ENCODE results near the gene RIPOR3. TPM values are rescaled to one million over a fixed set of nuclear protein-coding genes. Genes with fewer than 3 reads are reported as not detected.

Gene RIPOR3
- total RNA-seq, 1 donor from 2014 or later: 15.1 TPM

DNA sequence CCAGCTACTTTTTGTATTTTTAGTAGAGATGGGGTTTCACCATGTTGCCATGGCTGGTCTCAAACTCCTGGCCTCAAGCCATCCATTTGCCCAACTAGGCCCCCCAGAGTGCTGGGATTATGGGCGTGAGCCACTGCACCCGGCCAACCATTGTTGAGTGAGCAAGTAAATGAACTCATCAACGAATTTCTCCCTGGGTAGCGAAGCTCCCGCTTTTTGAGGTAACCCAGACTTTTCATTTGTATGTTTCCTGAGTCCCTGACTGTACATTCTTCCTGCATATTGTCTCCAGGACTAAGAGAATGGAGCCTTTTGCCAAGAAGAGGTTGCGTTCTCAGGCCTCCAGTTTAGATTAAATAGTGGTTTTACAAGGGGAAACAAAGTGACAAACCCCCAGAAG is 36.4 kb downstream of the RIPOR3 start:
- peak overlapping the region; percentile 21 to 26 for H3K4me3 ChIP-seq
- no peaks in the 10 kb centered on the region for H3K9me3 ChIP-seq
- no peaks in the 10 kb centered on the region for H3K27me3 ChIP-seq
- intact Hi-C loops (cut with DNase I): no loop called here
- no peak for DNase-seq (ENCODE audit: low spot score in 2 of 2)
- no peaks in the 10 kb centered on the region for H3K36me3 ChIP-seq
- H3K27ac ChIP-seq: no peak overlapping the region
- TF ChIP-seq, protein P1, sequence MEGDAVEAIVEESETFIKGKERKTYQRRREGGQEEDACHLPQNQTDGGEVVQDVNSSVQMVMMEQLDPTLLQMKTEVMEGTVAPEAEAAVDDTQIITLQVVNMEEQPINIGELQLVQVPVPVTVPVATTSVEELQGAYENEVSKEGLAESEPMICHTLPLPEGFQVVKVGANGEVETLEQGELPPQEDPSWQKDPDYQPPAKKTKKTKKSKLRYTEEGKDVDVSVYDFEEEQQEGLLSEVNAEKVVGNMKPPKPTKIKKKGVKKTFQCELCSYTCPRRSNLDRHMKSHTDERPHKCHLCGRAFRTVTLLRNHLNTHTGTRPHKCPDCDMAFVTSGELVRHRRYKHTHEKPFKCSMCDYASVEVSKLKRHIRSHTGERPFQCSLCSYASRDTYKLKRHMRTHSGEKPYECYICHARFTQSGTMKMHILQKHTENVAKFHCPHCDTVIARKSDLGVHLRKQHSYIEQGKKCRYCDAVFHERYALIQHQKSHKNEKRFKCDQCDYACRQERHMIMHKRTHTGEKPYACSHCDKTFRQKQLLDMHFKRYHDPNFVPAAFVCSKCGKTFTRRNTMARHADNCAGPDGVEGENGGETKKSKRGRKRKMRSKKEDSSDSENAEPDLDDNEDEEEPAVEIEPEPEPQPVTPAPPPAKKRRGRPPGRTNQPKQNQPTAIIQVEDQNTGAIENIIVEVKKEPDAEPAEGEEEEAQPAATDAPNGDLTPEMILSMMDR (IDR thresholded peaks at IDR 0.05): no peak
- peaks cover 0 to 26% of the 10 kb centered on the region in 2 donors for H3K4me1 ChIP-seq

DNA sequence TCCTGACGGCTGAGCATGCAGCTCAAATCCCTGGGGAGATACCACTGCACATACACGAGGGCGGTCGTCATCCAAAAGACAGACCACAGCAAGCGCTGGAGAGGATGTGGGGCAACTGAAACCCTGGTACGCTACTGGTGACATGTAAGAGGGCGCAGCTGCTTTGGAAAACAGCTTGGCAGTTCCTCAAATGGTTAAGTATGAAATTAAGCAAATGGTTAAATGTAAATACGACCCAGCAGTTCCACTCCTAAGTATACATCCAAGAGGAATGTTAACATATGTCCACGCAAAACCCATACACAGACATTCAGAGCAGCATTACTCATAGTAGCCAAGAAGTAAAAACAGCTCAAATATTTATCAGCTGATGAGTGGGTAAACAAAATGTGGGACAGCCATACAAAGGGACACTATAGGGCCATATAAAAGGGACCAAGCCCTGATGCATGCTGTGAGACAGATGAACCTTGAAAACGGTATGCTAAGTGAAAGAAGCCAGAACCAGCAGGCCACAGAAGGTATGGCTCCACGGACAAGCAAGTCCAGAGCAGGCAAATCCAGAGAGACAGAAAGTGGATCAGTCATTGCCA is 38.5 kb downstream of the RIPOR3 start:
- peaks cover 0 to 12% of the 10 kb centered on the region in 2 donors for H3K4me1 ChIP-seq
- no peak overlapping the region for H3K27ac ChIP-seq
- no peaks in the 10 kb centered on the region for H3K36me3 ChIP-seq
- intact Hi-C loops (cut with DNase I): no loop called here
- TF ChIP-seq, protein P1 (IDR thresholded peaks at IDR 0.05): no peak
- DNase-seq (ENCODE audit: low spot score in 2 of 2): no peak
- H3K9me3 ChIP-seq: no peaks in the 10 kb centered on the region
- no peak overlapping the region for H3K4me3 ChIP-seq
- H3K27me3 ChIP-seq: no peaks in the 10 kb centered on the region

DNA sequence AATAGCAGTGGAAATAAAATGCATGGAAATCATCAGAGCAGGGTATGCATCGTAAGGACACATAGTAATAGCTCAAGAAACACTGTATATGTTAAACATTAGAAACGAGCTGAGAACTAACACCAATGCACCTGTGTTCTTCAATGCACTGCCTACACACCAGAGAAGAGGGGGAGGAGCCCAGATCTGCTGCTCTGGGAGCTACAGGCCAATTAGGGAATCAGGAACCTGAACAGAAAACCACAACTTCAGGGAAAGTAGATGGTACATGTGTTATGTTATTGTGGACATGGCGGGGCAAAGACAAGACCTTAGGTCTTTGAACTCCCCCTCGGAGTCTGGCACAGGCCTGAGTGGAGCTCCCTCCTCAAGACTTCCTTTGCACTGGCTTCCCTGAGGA is 39.7 kb downstream of the RIPOR3 start:
- no peaks in the 10 kb centered on the region for H3K9me3 ChIP-seq
- no peak overlapping the region for H3K27ac ChIP-seq
- no peak overlapping the region for H3K4me3 ChIP-seq
- no peaks in the 10 kb centered on the region for H3K27me3 ChIP-seq
- TF ChIP-seq, protein P1 (IDR thresholded peaks at IDR 0.05): no peak
- intact Hi-C loops (cut with DNase I): no loop called here
- no peaks in the 10 kb centered on the region for H3K36me3 ChIP-seq
- DNase-seq (ENCODE audit: low spot score in 2 of 2): no peak
- H3K4me1 ChIP-seq: peaks cover 0 to 12% of the 10 kb centered on the region in 2 donors

DNA sequence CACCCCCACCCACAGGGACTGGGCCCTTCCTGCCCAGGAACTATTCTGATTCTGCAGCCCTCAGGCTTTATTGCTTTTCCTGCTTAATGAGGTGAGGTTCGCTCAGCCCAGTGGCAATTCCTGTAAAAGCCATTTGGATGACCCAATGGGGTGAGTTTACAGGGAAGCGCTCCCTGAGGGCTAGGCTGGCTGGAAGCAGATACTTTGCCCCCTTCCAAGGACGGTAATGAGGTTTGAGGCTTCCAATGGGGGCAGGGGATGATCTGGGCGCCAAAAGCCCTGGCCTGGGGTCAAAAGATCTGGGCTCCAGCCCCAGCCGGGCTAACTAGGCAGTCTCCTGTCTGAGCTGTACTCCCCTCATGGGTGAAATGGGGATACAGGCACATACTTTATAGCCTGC is 41.8 kb downstream of the RIPOR3 start:
- Histone ChIP-seq H3K36me3 (no peaks in the 10 kb centered on the region), H3K4me3 (no peak overlapping the region), H3K27me3 (no peaks in the 10 kb centered on the region), H3K4me1 (no peaks in the 10 kb centered on the region), H3K27ac (no peak overlapping the region), H3K9me3 (no peaks in the 10 kb centered on the region)
- intact Hi-C loops (cut with DNase I): no loop called here
- DNase-seq (ENCODE audit: low spot score in 2 of 2): no peak
- TF ChIP-seq, protein P1 (IDR thresholded peaks at IDR 0.05): no peak

DNA sequence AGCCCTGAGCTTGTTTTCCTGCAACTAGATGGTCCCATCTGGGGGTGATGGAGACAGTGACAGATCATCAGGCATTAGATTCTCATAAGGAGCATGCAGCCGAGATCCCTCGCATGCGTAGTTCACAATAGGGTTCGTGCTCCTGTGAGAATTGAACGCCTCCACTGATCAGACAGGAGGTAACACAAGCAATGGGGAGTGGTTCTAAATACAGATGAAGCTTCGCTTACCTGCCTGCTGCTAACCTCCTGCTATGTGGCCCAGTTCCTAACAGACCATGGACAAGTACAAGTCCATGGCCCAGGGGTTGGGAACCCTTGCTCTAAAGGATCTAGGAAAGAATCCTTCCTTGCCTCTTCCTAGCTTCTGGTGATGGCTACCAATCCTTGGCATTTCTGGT is 42.7 kb downstream of the RIPOR3 start:
- H3K27ac ChIP-seq: no peak overlapping the region
- H3K27me3 ChIP-seq: no peaks in the 10 kb centered on the region
- no peaks in the 10 kb centered on the region for H3K4me1 ChIP-seq
- TF ChIP-seq, protein P1 (IDR thresholded peaks at IDR 0.05): no peak
- no peaks in the 10 kb centered on the region for H3K9me3 ChIP-seq
- no peaks in the 10 kb centered on the region for H3K36me3 ChIP-seq
- intact Hi-C loops (cut with DNase I): no loop called here
- H3K4me3 ChIP-seq: no peak overlapping the region
- DNase-seq (ENCODE audit: low spot score in 2 of 2): no peak
